WTC11 (cell line): ENCODE data around the gene CLEC2D. TPM values are rescaled to one million over a fixed set of nuclear protein-coding genes. Genes with fewer than 3 reads are reported as not detected.

ENCODE experiments used
- ATAC-seq: fragments of 200-7000 bp; cut with Tn5 transposase; 2 replicates; pipeline ENCODE4 v1.10.0; 2021; ENCODE audit warnings: mild to moderate bottlenecking, moderate library complexity
- CTCF ChIA-PET: fragments of 300-600 bp; sonication (Branson Sonifier 250); formaldehyde crosslinking; loops from one replicate; lab custom pipeline; 2021; ENCODE audit warnings: antibody characterized with exemption; lab: Charles Lee
- POLR2A ChIA-PET: fragments of 350-600 bp; sonication (Branson Sonifier 250); formaldehyde crosslinking; loops from one replicate; lab custom pipeline; 2021; ENCODE audit warnings: antibody characterized with exemption; lab: Charles Lee
- DNase-seq: peaks from one replicate; pipeline ENCODE4 v3.0.0; 2021; ENCODE audit warnings: low spot score
- H3K27ac Mint-ChIP-seq: 2 replicates; pipeline ENCODE4 v1.8.0; 2021; ENCODE audit warnings: mixed read lengths
- H3K27me3 Mint-ChIP-seq: 2 replicates; pipeline ENCODE4 v1.8.0; 2021; ENCODE audit warnings: low read depth, mild to moderate bottlenecking, moderate library complexity, mixed read lengths
- H3K36me3 Mint-ChIP-seq: 2 replicates; pipeline ENCODE4 v1.8.0; 2021; ENCODE audit warnings: mixed read lengths
- H3K4me1 Mint-ChIP-seq: 2 replicates; pipeline ENCODE4 v1.8.0; 2022; ENCODE audit warnings: mixed read lengths
- H3K4me3 Mint-ChIP-seq: 2 replicates; pipeline ENCODE4 v1.8.0; 2021; ENCODE audit warnings: mild to moderate bottlenecking, moderate library complexity, mixed read lengths
- H3K9me3 Mint-ChIP-seq: 2 replicates; pipeline ENCODE4 v1.8.0; 2021; ENCODE audit warnings: mixed read lengths
- ATF6 ChIP-seq: sonication (generic); formaldehyde crosslinking; IDR thresholded peaks from 2 replicates; pipeline ENCODE4 v1.8.1; 2023; ENCODE audit warnings: mild to moderate bottlenecking, missing genetic modification reagents
- E2F1 ChIP-seq: sonication (generic); formaldehyde crosslinking; IDR thresholded peaks from 2 replicates; pipeline ENCODE4 v1.8.0; 2022; ENCODE audit warnings: mild to moderate bottlenecking, missing genetic modification reagents
- FOXP4 ChIP-seq: sonication (generic); formaldehyde crosslinking; IDR thresholded peaks from 2 replicates; pipeline ENCODE4 v1.8.0; 2022; ENCODE audit warnings: mild to moderate bottlenecking, missing genetic modification reagents
- MAX ChIP-seq: sonication (generic); formaldehyde crosslinking; IDR thresholded peaks from 2 replicates; pipeline ENCODE4 v1.8.0; 2022; ENCODE audit warnings: mild to moderate bottlenecking, missing genetic modification reagents
- MLX ChIP-seq: sonication (generic); formaldehyde crosslinking; IDR thresholded peaks from 2 replicates; pipeline ENCODE4 v1.8.1; 2023; ENCODE audit warnings: mild to moderate bottlenecking, missing genetic modification reagents, moderate library complexity
- RORB ChIP-seq: fragments of 250-450 bp; sonication (Bioruptor Pico); IDR thresholded peaks from 2 replicates; pipeline ENCODE4 v1.9.0; 2021; ENCODE audit warnings: mild to moderate bottlenecking
- SMAD3 ChIP-seq: sonication (generic); formaldehyde crosslinking; IDR thresholded peaks from 2 replicates; pipeline ENCODE4 v1.8.0; 2022; ENCODE audit warnings: missing genetic modification reagents, mild to moderate bottlenecking, borderline replicate concordance
- TEAD4 ChIP-seq: sonication (generic); formaldehyde crosslinking; IDR thresholded peaks from 2 replicates; pipeline ENCODE4 v1.8.0; 2022; ENCODE audit warnings: mild to moderate bottlenecking, missing genetic modification reagents
- ZMAT4 ChIP-seq: fragments of 250-450 bp; sonication (Bioruptor Pico); IDR thresholded peaks from 2 replicates; pipeline ENCODE4 v1.9.0; 2021; ENCODE audit warnings: mild to moderate bottlenecking
- ZNF263 ChIP-seq: sonication (generic); formaldehyde crosslinking; IDR thresholded peaks from 2 replicates; pipeline ENCODE4 v1.8.1; 2022; ENCODE audit warnings: low read depth, mild to moderate bottlenecking, moderate library complexity, missing genetic modification reagents
- ZNF423 ChIP-seq: fragments of 250-450 bp; sonication (Bioruptor Pico); IDR thresholded peaks from 2 replicates; pipeline ENCODE4 v2.1.2; 2022; ENCODE audit warnings: mild to moderate bottlenecking, moderate library complexity
- ZNF425 ChIP-seq: fragments of 250-450 bp; sonication (Bioruptor Pico); conservative IDR thresholded peaks from 2 replicates; pipeline ENCODE4 v1.9.0; 2021; ENCODE audit warnings: mild to moderate bottlenecking
- ZSCAN18 ChIP-seq: fragments of 250-450 bp; sonication (Bioruptor Pico); IDR thresholded peaks from 2 replicates; pipeline ENCODE4 v2.1.2; 2022; ENCODE audit warnings: mild to moderate bottlenecking, moderate library complexity
- total RNA-seq: library from RNA; stranded (reverse); gene quantifications from 3 replicates; pipeline ENCODE4 v1.2.3, GENCODE V29; 2021

Gene CLEC2D
- total RNA-seq, 1 experiment from 2014 or later: 6.2 TPM

GRCh38 chr12:9651265-9651729 is 18.2 kb upstream of the CLEC2D start (continued):
- TF ChIP-seq E2F1 (CRISPR knock-in tag) (no peak), ATF6 (CRISPR knock-in tag) (no peak), MAX (CRISPR knock-in tag) (no peak), ZNF425 (CRISPR knock-in tag) (no peak), FOXP4 (CRISPR knock-in tag) (no peak), ZSCAN18 (CRISPR knock-in tag) (no peak), SMAD3 (CRISPR knock-in tag) (no peak)

GRCh38 chr12:9660046-9660445 is 9.5 kb upstream of the CLEC2D start:
- TF ChIP-seq RORB (CRISPR knock-in tag) (no peak), ZNF263 (no peak), MLX (CRISPR knock-in tag) (no peak), TEAD4 (CRISPR knock-in tag) (no peak), ZNF423 (CRISPR knock-in tag) (no peak), SMAD3 (CRISPR knock-in tag) (no peak), ZMAT4 (CRISPR knock-in tag) (no peak)
- POLR2A ChIA-PET: no interaction called here
- no peaks in the 10 kb centered on the region for H3K4me1 Mint-ChIP-seq
- H3K9me3 Mint-ChIP-seq: peaks cover 15% of the 10 kb centered on the region
- CTCF ChIA-PET: no interaction called here
- no peak overlapping the region for H3K27ac Mint-ChIP-seq
- DNase-seq (no peak), ATAC-seq (no peak)
- H3K27me3 Mint-ChIP-seq: no peaks in the 10 kb centered on the region
- peaks cover 66% of the 10 kb centered on the region for H3K36me3 Mint-ChIP-seq
- H3K4me3 Mint-ChIP-seq: no peak overlapping the region
